Naive thymus-derived CD8-positive, alpha-beta T cell (primary cell): ENCODE results near the gene PLET1. TPM values are rescaled to one million over a fixed set of nuclear protein-coding genes. Genes with fewer than 3 reads are reported as not detected.

Experiments
- ATAC-seq, 2 donors: fragments of 150-1000 bp; cut with Tn5 transposase in 1 of 2; sonication (Bioruptor Pico), chemical (Tn5 transposase) in 1 of 2; 1 replicate in 1 of 2; 2 replicates in 1 of 2; pipeline ENCODE4 v1.10.0; 2021; ENCODE audit warnings: mild to moderate bottlenecking in 2 of 2, moderate library complexity in 2 of 2
- POLR2A ChIA-PET: fragments of 350-600 bp; sonication (Branson Sonifier 250); formaldehyde crosslinking; loops from one replicate; lab custom pipeline; 2021; ENCODE audit warnings: antibody characterized with exemption; lab: Charles Lee
- DNase-seq, 10 donors: peaks; one replicate each; pipeline versions ENCODE4 v3.0.0 to v3.0.0-alpha.2; 2020 to 2022
- H3K27ac Mint-ChIP-seq, 10 donors: one replicate each; pipeline ENCODE4 v1.8.0; 2020 to 2022; ENCODE audit warnings: mild to moderate bottlenecking in 10 of 10, mixed read lengths in 10 of 10, moderate library complexity in 4 of 10, inconsistent platforms in 1 of 10
- H3K27me3 Mint-ChIP-seq, 5 donors: one replicate each; pipeline ENCODE4 v1.8.0; 2021 to 2022; ENCODE audit warnings: mixed read lengths in 5 of 5
- H3K36me3 Mint-ChIP-seq, 3 donors: one replicate each; pipeline ENCODE4 v1.8.0; 2020 to 2022; ENCODE audit warnings: mixed read lengths in 3 of 3, mild to moderate bottlenecking in 2 of 3, inconsistent platforms in 1 of 3
- H3K4me1 Mint-ChIP-seq, 4 donors: one replicate each; pipeline ENCODE4 v1.8.0; 2021 to 2022; ENCODE audit warnings: mixed read lengths in 4 of 4
- H3K4me3 Mint-ChIP-seq, 10 donors: one replicate each; pipeline ENCODE4 v1.8.0; 2020 to 2022; ENCODE audit warnings: mild to moderate bottlenecking in 10 of 10, mixed read lengths in 10 of 10, moderate library complexity in 6 of 10, inconsistent platforms in 1 of 10
- H3K9me3 Mint-ChIP-seq, 9 donors: one replicate each; pipeline ENCODE4 v1.8.0; 2020 to 2022; ENCODE audit warnings: mixed read lengths in 9 of 9, mild to moderate bottlenecking in 3 of 9, inconsistent platforms in 1 of 9, moderate library complexity in 1 of 9
- polyA plus RNA-seq, 3 donors: library from polyadenylated mRNA; unstranded; fragments of 300-500 nt; fragmentation: Illumina TruSeq; gene quantifications; one replicate each; pipeline ENCODE4 v1.2.3, GENCODE V29; 2021
- total RNA-seq, 8 experiments: library from RNA in 2 of 8; stranded (reverse) in 2 of 8; gene quantifications; one replicate each; pipeline ENCODE4 v1.2.3 and lab custom pipeline; 2021 to 2026

Gene PLET1
- total and polyA plus RNA-seq, 5 experiments from 2014 or later, result not detected

GRCh38 chr11:112265659-112266409, 5.2 kb upstream of the PLET1 start:
- no peak overlapping the region for H3K27ac Mint-ChIP-seq
- POLR2A ChIA-PET, result interaction anchor here (0.6 kb wide), 1 partner anchor 39 kb away, joined by 3 read pairs; no protein-coding TSS in a partner anchor
- no peak overlapping the region for H3K4me3 Mint-ChIP-seq

GRCh38 chr11:112255067-112255720, 5.5 kb downstream of the PLET1 start:
- no peak for ATAC-seq
- POLR2A ChIA-PET, result no interaction called here
- Mint-ChIP-seq H3K4me3 (no peak overlapping the region), H3K4me1 (no peaks in the 10 kb centered on the region), H3K27me3 (no peaks in the 10 kb centered on the region), H3K36me3 (peaks cover 0 to 3% (median 2%) of the 10 kb centered on the region in 3 donors), H3K27ac (no peak overlapping the region), H3K9me3 (no peaks in the 10 kb centered on the region)
- DNase-seq, result no peak

More at GRCh38 chr11:112265659-112266409, 5.2 kb upstream of the PLET1 start:
- Mint-ChIP-seq H3K4me1 (no peaks in the 10 kb centered on the region), H3K36me3 (no peaks in the 10 kb centered on the region), H3K27me3 (no peaks in the 10 kb centered on the region), H3K9me3 (no peaks in the 10 kb centered on the region)
- no peak for ATAC-seq
- no peak for DNase-seq

- POLR2A ChIA-PET, result no interaction called here
- ATAC-seq (no peak), DNase-seq (no peak)
- Mint-ChIP-seq H3K4me1 (no peaks in the 10 kb centered on the region), H3K4me3 (no peak overlapping the region), H3K36me3 (peaks cover 0 to 4% (median 3%) of the 10 kb centered on the region in 3 donors), H3K27me3 (no peaks in the 10 kb centered on the region), H3K9me3 (no peaks in the 10 kb centered on the region), H3K27ac (no peak overlapping the region)
These were observed 6.9 kb downstream of the PLET1 start for GRCh38 chr11:112253605-112254242.

GRCh38 chr11:112249871-112250610, 10.6 kb downstream of the PLET1 start:
- no peak for DNase-seq
- H3K27ac Mint-ChIP-seq, result no peak overlapping the region
- no peak overlapping the region for H3K4me3 Mint-ChIP-seq
- no peak for ATAC-seq
- no peaks in the 10 kb centered on the region for H3K4me1 Mint-ChIP-seq
- no peaks in the 10 kb centered on the region for H3K27me3 Mint-ChIP-seq
- POLR2A ChIA-PET, result no interaction called here
- H3K9me3 Mint-ChIP-seq, result peaks cover 0 to 13% (median 2%) of the 10 kb centered on the region in 9 donors
- peaks cover 0 to 5% (median 2%) of the 10 kb centered on the region in 3 donors for H3K36me3 Mint-ChIP-seq

- Mint-ChIP-seq H3K36me3 (peaks cover 8 to 16% (median 9%) of the 10 kb centered on the region in 3 donors), H3K4me1 (peaks cover 0 to 2% (median 0%) of the 10 kb centered on the region in 4 donors), H3K27ac (no peak overlapping the region), H3K4me3 (no peak overlapping the region), H3K27me3 (no peaks in the 10 kb centered on the region), H3K9me3 (peaks cover 0 to 26% (median 7%) of the 10 kb centered on the region in 9 donors)
- POLR2A ChIA-PET, result no interaction called here
- ATAC-seq (no peak), DNase-seq (no peak)
These were observed 12.5 kb downstream of the PLET1 start for GRCh38 chr11:112248201-112248600.

GRCh38 chr11:112247201-112247600, 13.5 kb downstream of the PLET1 start:
- Mint-ChIP-seq H3K4me3 (no peak overlapping the region), H3K9me3 (peaks cover 0 to 31% (median 10%) of the 10 kb centered on the region in 9 donors), H3K27ac (no peak overlapping the region), H3K4me1 (peaks cover 0 to 2% (median 0%) of the 10 kb centered on the region in 4 donors), H3K36me3 (peaks cover 15 to 26% (median 16%) of the 10 kb centered on the region in 3 donors), H3K27me3 (no peaks in the 10 kb centered on the region)
- ATAC-seq (no peak), DNase-seq (no peak)
- POLR2A ChIA-PET, result no interaction called here

- Mint-ChIP-seq H3K27ac (no peak overlapping the region), H3K4me1 (peaks cover 0 to 3% (median under 1%) of the 10 kb centered on the region in 4 donors), H3K9me3 (peaks cover 0 to 31% (median 10%) of the 10 kb centered on the region in 9 donors), H3K27me3 (no peaks in the 10 kb centered on the region), H3K36me3 (peaks cover 25 to 61% (median 54%) of the 10 kb centered on the region in 3 donors), H3K4me3 (no peak overlapping the region)
- no peak for DNase-seq
- POLR2A ChIA-PET, result no interaction called here
- ATAC-seq, result no peak
These were observed 19.2 kb downstream of the PLET1 start for GRCh38 chr11:112241486-112241885.

- no peak overlapping the region for H3K4me3 Mint-ChIP-seq
- H3K27ac Mint-ChIP-seq, result no peak overlapping the region
- H3K27me3 Mint-ChIP-seq, result no peaks in the 10 kb centered on the region
- peaks cover 0 to 8% (median 0%) of the 10 kb centered on the region in 4 donors for H3K4me1 Mint-ChIP-seq
- POLR2A ChIA-PET, result no interaction called here
- H3K36me3 Mint-ChIP-seq, result peaks cover 23 to 77% (median 61%) of the 10 kb centered on the region in 3 donors
- DNase-seq (no peak), ATAC-seq (no peak)
- peaks cover 0 to 5% (median 0%) of the 10 kb centered on the region in 9 donors for H3K9me3 Mint-ChIP-seq
These were observed 22.6 kb downstream of the PLET1 start for GRCh38 chr11:112238041-112238440.

GRCh38 chr11:112237451-112237850, 23.2 kb downstream of the PLET1 start:
- Mint-ChIP-seq H3K36me3 (peaks cover 17 to 76% (median 55%) of the 10 kb centered on the region in 3 donors), H3K27ac (no peak overlapping the region), H3K4me3 (no peak overlapping the region), H3K9me3 (no peaks in the 10 kb centered on the region), H3K27me3 (no peaks in the 10 kb centered on the region), H3K4me1 (peaks cover 0 to 8% (median 0%) of the 10 kb centered on the region in 4 donors)
- POLR2A ChIA-PET, result no interaction called here
- no peak for DNase-seq
- ATAC-seq, result no peak

- no peaks in the 10 kb centered on the region for H3K27me3 Mint-ChIP-seq
- peak overlapping the region in 2 of 10 donors; percentile 3 to 57 for H3K4me3 Mint-ChIP-seq
- POLR2A ChIA-PET, result no interaction called here
- no peaks in the 10 kb centered on the region for H3K9me3 Mint-ChIP-seq
- peaks cover 0 to 8% (median under 1%) of the 10 kb centered on the region in 4 donors for H3K4me1 Mint-ChIP-seq
- ATAC-seq (no peak), DNase-seq (no peak)
- H3K36me3 Mint-ChIP-seq, result peaks cover 17 to 85% (median 43%) of the 10 kb centered on the region in 3 donors
- H3K27ac Mint-ChIP-seq, result peak overlapping the region in 4 of 10 donors; percentile 21 to 68 (median 50)
These were observed 24.8 kb downstream of the PLET1 start for GRCh38 chr11:112235750-112236390.

- DNase-seq (no peak), ATAC-seq (no peak)
- POLR2A ChIA-PET, result interaction anchor here (1.1 kb wide), 1 partner anchor 47 kb away, joined by 4 read pairs; no protein-coding TSS in a partner anchor
- Mint-ChIP-seq H3K27me3 (no peaks in the 10 kb centered on the region), H3K4me3 (no peak overlapping the region), H3K36me3 (peaks cover 9 to 75% (median 27%) of the 10 kb centered on the region in 3 donors), H3K9me3 (no peaks in the 10 kb centered on the region), H3K4me1 (peaks cover 9 to 27% (median 19%) of the 10 kb centered on the region in 4 donors), H3K27ac (peak overlapping the region in 3 of 10 donors; percentile 47 to 60 (median 54))
These were observed 28.7 kb downstream of the PLET1 start for GRCh38 chr11:112231952-112232351.
